HG03045 (cell line): ENCODE results near the gene UBE2S.
"Not testable (repeated sequence)": the region's sequence is repeated elsewhere in the genome, so short reads cannot be mapped to it uniquely, and the experiment has no call there.

Experiments used
- ATAC-seq: cut with Tn5 transposase; IDR thresholded peaks from one replicate; pipeline ENCODE4 v1.9.1; 2021; ENCODE audit warnings: mild to moderate bottlenecking, moderate library complexity; ENCODE audit not compliant: unreplicated experiment

Gene UBE2S

GRCh38 chr19:55406826-55407549 is 600 bp downstream of the UBE2S start:
- ATAC-seq = no peak

DNA sequence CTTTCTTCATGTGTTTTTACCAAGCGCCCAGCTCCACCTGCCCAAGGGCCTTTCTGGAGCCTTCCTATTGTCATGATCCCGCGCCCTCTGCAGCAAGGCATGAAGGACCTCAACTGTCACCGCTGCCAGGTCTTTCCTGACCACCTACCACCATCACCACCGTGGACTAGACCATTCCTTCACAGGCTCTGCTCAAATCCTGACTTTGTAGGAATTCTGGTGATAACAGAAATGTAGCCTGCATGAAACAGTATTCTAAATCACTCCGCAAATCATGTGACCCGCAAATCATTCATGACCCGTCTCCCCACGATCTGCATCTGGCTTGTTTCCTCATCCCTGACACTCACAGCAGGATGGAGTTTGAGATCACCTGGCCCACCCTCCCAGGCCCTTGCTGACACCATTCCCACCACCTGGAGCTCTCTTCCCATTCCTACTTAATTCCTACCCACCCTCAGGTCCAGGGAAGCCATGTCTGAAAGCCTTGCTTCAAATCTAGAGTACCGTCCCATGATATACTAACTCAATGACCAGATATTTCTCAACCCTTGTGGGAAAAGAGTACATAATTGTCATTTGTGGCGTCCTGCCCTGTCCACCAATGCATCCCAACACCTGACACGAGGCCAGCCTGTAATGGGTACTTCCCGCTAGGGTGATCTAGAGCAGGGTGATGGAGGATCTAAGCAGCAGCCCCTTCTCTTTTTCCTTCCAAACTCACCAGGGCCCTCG is 1.3 kb downstream of the UBE2S start:
- ATAC-seq = no peak

DNA sequence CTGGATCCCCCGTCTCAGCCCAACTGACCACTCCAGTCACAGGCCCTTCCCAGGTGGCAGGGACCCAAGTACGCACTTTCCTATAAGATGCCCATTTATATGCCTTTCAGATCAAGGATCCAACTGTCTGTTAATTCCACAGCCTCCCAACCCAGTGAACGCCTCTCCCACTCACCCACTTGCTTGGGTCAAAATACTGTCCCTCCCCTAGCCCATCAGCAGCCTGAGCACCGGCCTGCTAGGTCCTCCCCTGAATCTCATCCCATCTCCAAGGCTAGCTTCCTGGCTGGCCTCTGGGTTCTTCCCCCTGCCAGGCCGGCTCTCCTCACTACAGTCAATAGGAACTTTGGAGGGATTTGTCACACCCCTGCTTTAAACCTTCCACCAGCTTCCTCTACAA is 1.9 kb downstream of the UBE2S start:
- no peak for ATAC-seq

DNA sequence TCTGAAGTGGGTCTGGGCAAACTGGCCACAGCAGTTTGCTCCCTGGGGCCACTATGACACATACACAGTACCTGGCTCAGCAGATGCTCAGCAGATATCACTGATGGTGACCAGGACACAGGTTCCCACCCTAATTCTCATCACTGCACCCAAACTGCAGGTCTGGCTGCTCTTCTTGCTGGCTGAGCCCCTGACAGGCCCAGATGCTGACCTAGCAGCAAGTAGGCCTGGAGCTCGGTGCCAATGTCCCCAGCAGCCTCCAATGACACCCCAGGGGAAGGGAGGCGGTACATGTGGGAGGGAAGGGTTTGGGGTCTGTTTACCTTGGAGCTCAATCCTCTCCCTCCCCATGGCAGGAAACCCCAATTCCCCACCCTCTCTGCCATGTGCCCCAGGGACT is 5.1 kb downstream of the UBE2S start:
- ATAC-seq = no peak

GRCh38 chr19:55401390-55401789 is 6.2 kb downstream of the UBE2S start:
- ATAC-seq = not testable (repeated sequence)

- no peak for ATAC-seq
Measured at GRCh38 chr19:55400281-55401087, 7.1 kb downstream of the UBE2S start.

- no peak for ATAC-seq
Measured at GRCh38 chr19:55398200-55398925, 9.2 kb downstream of the UBE2S start.

- ATAC-seq = no peak
Measured at GRCh38 chr19:55392820-55393761, 14.5 kb downstream of the UBE2S start.

GRCh38 chr19:55391702-55392615 is 15.6 kb downstream of the UBE2S start:
- no peak for ATAC-seq

GRCh38 chr19:55391191-55391670 is 16.4 kb downstream of the UBE2S start:
- no peak for ATAC-seq

GRCh38 chr19:55390461-55390880 is 17.1 kb downstream of the UBE2S start:
- no peak for ATAC-seq

GRCh38 chr19:55389386-55390317 is 17.9 kb downstream of the UBE2S start:
- ATAC-seq = no peak

- no peak for ATAC-seq
Measured at GRCh38 chr19:55387736-55388497, 19.7 kb downstream of the UBE2S start.

DNA sequence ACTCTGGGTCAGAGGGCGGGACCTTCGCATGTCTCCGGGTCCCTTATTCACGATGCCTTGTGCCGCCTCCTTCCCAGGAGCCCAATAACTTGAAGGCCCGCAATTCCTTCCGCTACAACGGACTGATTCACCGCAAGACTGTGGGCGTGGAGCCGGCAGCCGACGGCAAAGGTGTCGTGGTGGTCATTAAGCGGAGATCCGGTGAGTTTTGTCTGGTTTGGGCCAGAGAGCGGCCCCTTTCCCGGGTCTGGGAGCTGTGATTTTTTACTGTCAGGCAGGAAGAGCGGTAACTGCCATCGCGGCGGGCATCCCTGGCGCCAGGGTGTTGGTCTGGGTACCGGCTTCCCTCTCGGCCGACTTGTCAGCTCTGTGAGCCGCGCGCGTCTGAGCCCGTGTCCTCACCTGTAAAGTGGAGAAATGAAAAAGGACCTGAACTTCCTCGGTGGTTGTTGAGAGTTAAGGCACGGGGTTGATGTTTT is 21.1 kb downstream of the UBE2S start:
- ATAC-seq = no peak

GRCh38 chr19:55385724-55386492 is 21.7 kb downstream of the UBE2S start, which contains the start of gene RPL28:
RPL28 (plus strand) TSS chr19:55385932; CDS start chr19:55386358, 426 bp downstream.
- peak; percentile 64 for ATAC-seq
